HG03196 (cell line): Measurements from ENCODE around the gene THEM5.

Experiments used
- ATAC-seq: cut with Tn5 transposase; IDR thresholded peaks from one replicate; pipeline ENCODE4 v1.9.1; 2021; ENCODE audit not compliant: unreplicated experiment

Gene THEM5

GRCh38 chr1:151820940-151821339, 32.6 kb downstream of the THEM5 start:
- ATAC-seq, result no peak

GRCh38 chr1:151819976-151820623, 33.4 kb downstream of the THEM5 start:
- no peak for ATAC-seq

GRCh38 chr1:151819227-151819835, 34.2 kb downstream of the THEM5 start:
- no peak for ATAC-seq

- ATAC-seq, result no peak
These were observed 36.2 kb downstream of the THEM5 start for GRCh38 chr1:151817353-151817730.

- ATAC-seq, result no peak
These were observed 36.8 kb downstream of the THEM5 start for GRCh38 chr1:151816548-151817352.

- ATAC-seq, result no peak
These were observed 37.7 kb downstream of the THEM5 start for GRCh38 chr1:151815716-151816327.

GRCh38 chr1:151814971-151815545, 38.5 kb downstream of the THEM5 start:
- ATAC-seq, result no peak

- ATAC-seq, result no peak
These were observed 39.1 kb downstream of the THEM5 start for GRCh38 chr1:151814426-151814825.

- no peak for ATAC-seq
These were observed 40.1 kb downstream of the THEM5 start for GRCh38 chr1:151813271-151813977.

- ATAC-seq, result no peak
These were observed 42.3 kb downstream of the THEM5 start for GRCh38 chr1:151811181-151811580.

- no peak for ATAC-seq
These were observed 43.4 kb downstream of the THEM5 start for GRCh38 chr1:151809985-151810556.

- ATAC-seq, result no peak
These were observed 44.1 kb downstream of the THEM5 start for GRCh38 chr1:151809290-151809984.

- no peak for ATAC-seq
These were observed 45.7 kb downstream of the THEM5 start for GRCh38 chr1:151807766-151808165.

GRCh38 chr1:151807131-151807530, 46.4 kb downstream of the THEM5 start:
- ATAC-seq, result no peak

GRCh38 chr1:151806170-151806569, 47.3 kb downstream of the THEM5 start:
- no peak for ATAC-seq

GRCh38 chr1:151805066-151805820, 48.3 kb downstream of the THEM5 start, which contains the start of gene LINGO4:
Gene LINGO4, minus strand, starts transcription at chr1:151805419. Its CDS starts 2,715 bp downstream, at chr1:151802704.
- ATAC-seq, result no peak

- no peak for ATAC-seq
These were observed 49.6 kb downstream of the THEM5 start for GRCh38 chr1:151803915-151804314.

GRCh38 chr1:151803164-151803563, 50.3 kb downstream of the THEM5 start:
- no peak for ATAC-seq

GRCh38 chr1:151802372-151802771, 51.1 kb downstream of the THEM5 start:
- ATAC-seq, result no peak
